ENCODE results near the gene CHCT1. TPM values are rescaled to one million over a fixed set of nuclear protein-coding genes. Genes with fewer than 3 reads are reported as not detected.
A peak's percentile ranks its signal among the peaks of the same experiment; 100 is the strongest.

Gene CHCT1
- polyA plus RNA-seq, 1 of the 3 experiments (the other 2 are of a cell fraction), result not detected

DNA sequence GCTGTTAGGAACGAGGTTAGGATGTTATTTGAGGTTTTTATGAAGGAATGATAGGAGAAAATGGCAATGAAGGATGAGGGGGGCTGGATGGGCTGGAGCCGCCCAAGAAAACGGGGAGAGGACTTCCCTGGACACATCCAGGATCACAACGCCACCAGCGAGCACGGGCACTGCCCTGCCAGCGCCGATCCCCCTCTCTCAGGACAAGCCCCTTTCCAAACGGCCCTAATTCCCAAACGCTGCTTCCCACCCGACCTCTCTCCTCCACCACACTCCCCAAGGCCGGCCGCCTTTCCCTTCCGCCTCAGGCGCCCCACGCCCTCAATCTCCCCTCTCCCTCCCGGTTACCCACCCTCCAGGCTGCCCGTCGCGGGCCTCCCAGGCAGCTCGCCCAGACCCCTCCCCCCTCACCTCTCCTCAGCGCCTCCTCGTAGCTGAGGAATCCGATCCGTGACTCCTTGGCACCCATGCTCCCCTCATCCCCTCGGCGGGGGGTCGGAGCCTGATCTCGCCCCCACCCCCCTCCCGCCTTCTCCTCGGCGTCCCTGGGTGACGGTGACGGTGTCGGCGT is 30.7 kb upstream of the CHCT1 start:
- H3K9me2 ChIP-seq, result no peaks in the 10 kb centered on the region
- no peak for DNase-seq
- H3K9me3 ChIP-seq, result no peaks in the 10 kb centered on the region
- H3K27me3 ChIP-seq (ENCODE audit: insufficient read depth), result no peaks in the 10 kb centered on the region
- H3K4me1 ChIP-seq (ENCODE audit: control insufficient read depth in 1 of 2, insufficient read depth in 2 of 2, low read depth in 1 of 2, low read length in 1 of 2), result peaks cover 14 to 24% of the 10 kb centered on the region in 2 experiments
- H3K79me2 ChIP-seq (ENCODE audit: insufficient read depth), result peaks cover 51% of the 10 kb centered on the region
- peak overlapping the region; percentile 92 for H3K9ac ChIP-seq
- H2AFZ ChIP-seq (ENCODE audit: low read depth), result peak overlapping the region; percentile 15; the same call in 1 of the 2 replicates
- peaks cover 21% of the 10 kb centered on the region for H3F3A ChIP-seq (replicated peaks; ENCODE audit: insufficient read depth)
- H4K20me1 ChIP-seq (ENCODE audit: insufficient read depth), result peaks cover 34% of the 10 kb centered on the region
- POLR2A ChIA-PET, result interaction anchor here (0.7 to 1.3 kb wide), 10 partner anchors 8 to 313 kb away, joined by 3 to 6 read pairs (median 3); partner anchors contain the start of genes HEATR6 and PPM1D
- peak overlapping the region; percentile 65 to 86 for H3K4me3 ChIP-seq (ENCODE audit: low read depth in 2 of 2, low read length in 1 of 2)
- under 1% methylated on average over 35 of the region's 36 CpGs for whole genome bisulfite sequencing (ENCODE audit: low lambda C conversion rate)
- peak overlapping the region; percentile 76 for H3K4me2 ChIP-seq
- CTCF ChIA-PET, result interaction anchor here (0.6 to 2.6 kb wide), 10 partner anchors 8 to 248 kb away, joined by 3 to 13 read pairs (median 3); no protein-coding TSS in a partner anchor
- peak overlapping the region; percentile 98 to 99 for H3K27ac ChIP-seq (ENCODE audit: low read depth in 2 of 2, low read length in 1 of 2)
- no peaks in the 10 kb centered on the region for H3K36me3 ChIP-seq (replicated peaks in 1 of 2; ENCODE audit: control insufficient read depth in 1 of 2, insufficient read depth in 2 of 2, low read length in 1 of 2)
- TF ChIP-seq SIN3A (IDR thresholded peaks at IDR 0.05; ENCODE audit: borderline replicate concordance, low read depth, low read length) (0 out of 2 replicates have a peak, but pooled peaks have one; percentile 44), TAF1 (IDR thresholded peaks at IDR 0.05; ENCODE audit: borderline replicate concordance, low read depth, low read length) (peak; percentile 60), RAD21 (IDR thresholded peaks at IDR 0.05; ENCODE audit: low read length) (no peak; the same call in 1 of the 2 replicates), EP300 (IDR thresholded peaks at IDR 0.05; ENCODE audit: borderline replicate concordance in 1 of 2, low read depth in 1 of 2, low read length in 1 of 2) (0 out of 4 replicates have a peak, but pooled peaks of 1 of the 2 experiments have one; percentile 8), GABPA (IDR thresholded peaks at IDR 0.05; ENCODE audit: low read depth) (no peak), REST (IDR thresholded peaks at IDR 0.05; ENCODE audit: low read depth, low read length) (0 out of 2 replicates have a peak, but pooled peaks have one; percentile 2)

GRCh38 chr17:60392042-60392844 is 30.0 kb upstream of the CHCT1 start, which contains the start of gene USP32:
Gene USP32, minus strand, starts transcription at chr17:60392133. Its CDS starts 194 bp downstream, at chr17:60391939.
- Histone ChIP-seq H3K9me2 (no peaks in the 10 kb centered on the region), H3K4me3 (ENCODE audit: low read depth in 2 of 2, low read length in 1 of 2) (peak within 1 kb of the TSS; percentile 65 to 86), H3K9ac (peak within 1 kb of the TSS; percentile 92), H3K9me3 (no peaks in the 10 kb centered on the region), H3K36me3 (replicated peaks in 1 of 2; ENCODE audit: control insufficient read depth in 1 of 2, insufficient read depth in 2 of 2, low read length in 1 of 2) (no peaks in the 10 kb centered on the region), H3K4me2 (peak within 1 kb of the TSS; percentile 89), H3K27me3 (ENCODE audit: insufficient read depth) (no peaks in the 10 kb centered on the region), H4K20me1 (ENCODE audit: insufficient read depth) (peaks cover 28% of the 10 kb centered on the region), H3F3A (replicated peaks; ENCODE audit: insufficient read depth) (peaks cover 21% of the 10 kb centered on the region), H2AFZ (ENCODE audit: low read depth) (peak within 1 kb of the TSS; percentile 87), H3K4me1 (ENCODE audit: control insufficient read depth in 1 of 2, insufficient read depth in 2 of 2, low read depth in 1 of 2, low read length in 1 of 2) (peaks cover 12 to 19% of the 10 kb centered on the region in 2 experiments), H3K79me2 (ENCODE audit: insufficient read depth) (peaks cover 45% of the 10 kb centered on the region), H3K27ac (ENCODE audit: low read depth in 2 of 2, low read length in 1 of 2) (peak within 1 kb of the TSS; percentile 98 to 99)
- 1% methylated on average over 65 of the region's 68 CpGs for WGBS (ENCODE audit: low lambda C conversion rate)
- peak; percentile 98 for DNase-seq
- ChIA-PET CTCF (interaction anchor here (0.6 to 2.6 kb wide), 12 partner anchors 9 to 249 kb away, joined by 3 to 13 read pairs (median 3); no protein-coding TSS in a partner anchor), POLR2A (interaction anchor here (0.7 to 1.3 kb wide), 10 partner anchors 8 to 314 kb away, joined by 3 to 6 read pairs (median 3); partner anchors contain the start of genes HEATR6 and PPM1D)
- TF ChIP-seq ELF1 (IDR thresholded peaks at IDR 0.05) (peak; percentile 63), MXI1 (IDR thresholded peaks at IDR 0.05; ENCODE audit: low read depth, low read length) (peak; percentile 97), NRF1 (IDR thresholded peaks at IDR 0.05; ENCODE audit: low read depth, low read length) (peak; percentile 75), CHD2 (IDR thresholded peaks at IDR 0.05; ENCODE audit: low read length, partially characterized antibody) (peak; percentile 78), TCF12 (IDR thresholded peaks at IDR 0.05) (peak; percentile 78), RCOR1 (IDR thresholded peaks at IDR 0.05; ENCODE audit: low read length) (no peak), REST (IDR thresholded peaks at IDR 0.05; ENCODE audit: low read depth, low read length) (peak; percentile 18; the same call in 1 of the 2 replicates), NFIC (IDR thresholded peaks at IDR 0.05; ENCODE audit: borderline replicate concordance) (no peak; the same call in 1 of the 2 replicates), POLR2AphosphoS5 (IDR thresholded peaks at IDR 0.05; ENCODE audit: low read depth, low read length) (peak; percentile 91), SIN3A (IDR thresholded peaks at IDR 0.05; ENCODE audit: borderline replicate concordance, low read depth, low read length) (peak; percentile 85)
- TF ChIP-seq, protein P1, sequence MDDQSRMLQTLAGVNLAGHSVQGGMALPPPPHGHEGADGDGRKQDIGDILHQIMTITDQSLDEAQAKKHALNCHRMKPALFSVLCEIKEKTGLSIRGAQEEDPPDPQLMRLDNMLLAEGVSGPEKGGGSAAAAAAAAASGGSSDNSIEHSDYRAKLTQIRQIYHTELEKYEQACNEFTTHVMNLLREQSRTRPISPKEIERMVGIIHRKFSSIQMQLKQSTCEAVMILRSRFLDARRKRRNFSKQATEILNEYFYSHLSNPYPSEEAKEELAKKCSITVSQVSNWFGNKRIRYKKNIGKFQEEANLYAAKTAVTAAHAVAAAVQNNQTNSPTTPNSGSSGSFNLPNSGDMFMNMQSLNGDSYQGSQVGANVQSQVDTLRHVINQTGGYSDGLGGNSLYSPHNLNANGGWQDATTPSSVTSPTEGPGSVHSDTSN (IDR thresholded peaks at IDR 0.05), result peak; percentile 48
